ENCODE measurements around the gene NUP93.

NUP93 gene

GRCh38 chr16:56824331-56824730 is 94.4 kb downstream of the NUP93 start:
- no peak for DNase-seq

- no peak for DNase-seq
Measured at GRCh38 chr16:56824804-56825203, 94.9 kb downstream of the NUP93 start.

GRCh38 chr16:56825826-56826225 is 95.9 kb downstream of the NUP93 start:
- DNase-seq = no peak

GRCh38 chr16:56828647-56829046 is 98.7 kb downstream of the NUP93 start:
- DNase-seq = no peak

- no peak for DNase-seq
Measured at GRCh38 chr16:56830669-56831068, 100.7 kb downstream of the NUP93 start.

- DNase-seq = no peak
Measured at GRCh38 chr16:56832768-56833167, 102.8 kb downstream of the NUP93 start.

GRCh38 chr16:56833243-56833970 is 103.5 kb downstream of the NUP93 start:
- no peak for DNase-seq

GRCh38 chr16:56835320-56835719 is 105.4 kb downstream of the NUP93 start:
- no peak for DNase-seq

- no peak for DNase-seq
Measured at GRCh38 chr16:56836410-56837230, 106.7 kb downstream of the NUP93 start.

- DNase-seq = no peak
Measured at GRCh38 chr16:56838622-56839337, 108.9 kb downstream of the NUP93 start.

- DNase-seq = no peak
Measured at GRCh38 chr16:56841233-56841632, 111.3 kb downstream of the NUP93 start.

GRCh38 chr16:56841659-56842058 is 111.7 kb downstream of the NUP93 start:
- no peak for DNase-seq

GRCh38 chr16:56842133-56842532 is 112.2 kb downstream of the NUP93 start:
- no peak for DNase-seq

GRCh38 chr16:56844056-56844455 is 114.1 kb downstream of the NUP93 start:
- no peak for DNase-seq

- DNase-seq = no peak
Measured at GRCh38 chr16:56847173-56847910, 117.4 kb downstream of the NUP93 start.

- no peak for DNase-seq
Measured at GRCh38 chr16:56848029-56848936, 118.4 kb downstream of the NUP93 start.

GRCh38 chr16:56848955-56849689 is 119.2 kb downstream of the NUP93 start:
- no peak for DNase-seq

GRCh38 chr16:56849690-56850680 is 120.1 kb downstream of the NUP93 start:
- DNase-seq = no peak

GRCh38 chr16:56851671-56852400 is 121.9 kb downstream of the NUP93 start:
- no peak for DNase-seq

Data from GF-D8 (cell line).